Activated naive CD8-positive, alpha-beta T cell (primary cell): ENCODE data around the gene TMBIM6.

Experiments
- H3K27ac Mint-ChIP-seq: one replicate; pipeline ENCODE4 v1.8.0; 2021; ENCODE audit warnings: mixed read lengths
- H3K27me3 Mint-ChIP-seq: one replicate; pipeline ENCODE4 v1.8.0; 2021; ENCODE audit warnings: mixed read lengths
- H3K36me3 Mint-ChIP-seq: one replicate; pipeline ENCODE4 v1.8.0; 2021; ENCODE audit warnings: mixed read lengths
- H3K4me1 Mint-ChIP-seq: one replicate; pipeline ENCODE4 v1.8.0; 2021; ENCODE audit warnings: low read depth, mixed read lengths
- H3K4me3 Mint-ChIP-seq: one replicate; pipeline ENCODE4 v1.8.0; 2021; ENCODE audit warnings: mild to moderate bottlenecking, mixed read lengths
- H3K9me3 Mint-ChIP-seq: one replicate; pipeline ENCODE4 v1.8.0; 2021; ENCODE audit warnings: low read depth, mixed read lengths

The TMBIM6 gene

GRCh38 chr12:49806877-49807276, 65.5 kb downstream of the TMBIM6 start:
- Mint-ChIP-seq H3K27me3 (no peaks in the 10 kb centered on the region), H3K4me1 (peaks cover 3% of the 10 kb centered on the region), H3K9me3 (no peaks in the 10 kb centered on the region), H3K27ac (no peak overlapping the region), H3K4me3 (no peak overlapping the region), H3K36me3 (no peaks in the 10 kb centered on the region)

- H3K36me3 Mint-ChIP-seq: peaks cover 1% of the 10 kb centered on the region
- peaks cover 8% of the 10 kb centered on the region for H3K4me1 Mint-ChIP-seq
- no peaks in the 10 kb centered on the region for H3K27me3 Mint-ChIP-seq
- no peak overlapping the region for H3K27ac Mint-ChIP-seq
- no peak overlapping the region for H3K4me3 Mint-ChIP-seq
- no peaks in the 10 kb centered on the region for H3K9me3 Mint-ChIP-seq
These were observed 66.7 kb downstream of the TMBIM6 start for GRCh38 chr12:49807991-49808580.

- H3K4me1 Mint-ChIP-seq: peaks cover 10% of the 10 kb centered on the region
- no peaks in the 10 kb centered on the region for H3K9me3 Mint-ChIP-seq
- no peaks in the 10 kb centered on the region for H3K27me3 Mint-ChIP-seq
- H3K36me3 Mint-ChIP-seq: peaks cover 3% of the 10 kb centered on the region
- no peak overlapping the region for H3K4me3 Mint-ChIP-seq
- H3K27ac Mint-ChIP-seq: no peak overlapping the region
These were observed 67.5 kb downstream of the TMBIM6 start for GRCh38 chr12:49808686-49809380.

GRCh38 chr12:49809381-49809905, 68.1 kb downstream of the TMBIM6 start:
- Mint-ChIP-seq H3K36me3 (peaks cover 3% of the 10 kb centered on the region), H3K27me3 (no peaks in the 10 kb centered on the region), H3K4me1 (peaks cover 10% of the 10 kb centered on the region), H3K9me3 (no peaks in the 10 kb centered on the region), H3K4me3 (no peak overlapping the region), H3K27ac (no peak overlapping the region)

- H3K36me3 Mint-ChIP-seq: peaks cover 3% of the 10 kb centered on the region
- H3K9me3 Mint-ChIP-seq: no peaks in the 10 kb centered on the region
- H3K4me3 Mint-ChIP-seq: no peak overlapping the region
- H3K27me3 Mint-ChIP-seq: no peaks in the 10 kb centered on the region
- H3K4me1 Mint-ChIP-seq: peaks cover 10% of the 10 kb centered on the region
- no peak overlapping the region for H3K27ac Mint-ChIP-seq
These were observed 68.6 kb downstream of the TMBIM6 start for GRCh38 chr12:49809906-49810389.

- Mint-ChIP-seq H3K27ac (no peak overlapping the region), H3K4me3 (no peak overlapping the region), H3K27me3 (no peaks in the 10 kb centered on the region)
These were observed 69.8 kb downstream of the TMBIM6 start for GRCh38 chr12:49811136-49811535.

GRCh38 chr12:49811961-49812401, 70.6 kb downstream of the TMBIM6 start:
- Mint-ChIP-seq H3K27ac (no peak overlapping the region), H3K4me3 (no peak overlapping the region), H3K36me3 (peaks cover 5% of the 10 kb centered on the region), H3K9me3 (no peaks in the 10 kb centered on the region), H3K4me1 (peaks cover 10% of the 10 kb centered on the region), H3K27me3 (no peaks in the 10 kb centered on the region)

More at GRCh38 chr12:49811136-49811535, 69.8 kb downstream of the TMBIM6 start:
- no peaks in the 10 kb centered on the region for H3K9me3 Mint-ChIP-seq
- H3K36me3 Mint-ChIP-seq: peaks cover 5% of the 10 kb centered on the region
- peaks cover 10% of the 10 kb centered on the region for H3K4me1 Mint-ChIP-seq

- H3K9me3 Mint-ChIP-seq: no peaks in the 10 kb centered on the region
- peaks cover 5% of the 10 kb centered on the region for H3K36me3 Mint-ChIP-seq
- peaks cover 10% of the 10 kb centered on the region for H3K4me1 Mint-ChIP-seq
- no peak overlapping the region for H3K4me3 Mint-ChIP-seq
- no peaks in the 10 kb centered on the region for H3K27me3 Mint-ChIP-seq
- no peak overlapping the region for H3K27ac Mint-ChIP-seq
These were observed 71.8 kb downstream of the TMBIM6 start for GRCh38 chr12:49813131-49813530.
